HG03457 (cell line): Measurements from ENCODE around the gene RPRD1A.
"Not testable (repeated sequence)": the region's sequence is repeated elsewhere in the genome, so short reads cannot be mapped to it uniquely, and the experiment has no call there.

Experiments used
- ATAC-seq: cut with Tn5 transposase; IDR thresholded peaks from one replicate; pipeline ENCODE4 v1.9.1; 2021; ENCODE audit warnings: moderate number of reproducible peaks; ENCODE audit not compliant: unreplicated experiment

RPRD1A gene

DNA sequence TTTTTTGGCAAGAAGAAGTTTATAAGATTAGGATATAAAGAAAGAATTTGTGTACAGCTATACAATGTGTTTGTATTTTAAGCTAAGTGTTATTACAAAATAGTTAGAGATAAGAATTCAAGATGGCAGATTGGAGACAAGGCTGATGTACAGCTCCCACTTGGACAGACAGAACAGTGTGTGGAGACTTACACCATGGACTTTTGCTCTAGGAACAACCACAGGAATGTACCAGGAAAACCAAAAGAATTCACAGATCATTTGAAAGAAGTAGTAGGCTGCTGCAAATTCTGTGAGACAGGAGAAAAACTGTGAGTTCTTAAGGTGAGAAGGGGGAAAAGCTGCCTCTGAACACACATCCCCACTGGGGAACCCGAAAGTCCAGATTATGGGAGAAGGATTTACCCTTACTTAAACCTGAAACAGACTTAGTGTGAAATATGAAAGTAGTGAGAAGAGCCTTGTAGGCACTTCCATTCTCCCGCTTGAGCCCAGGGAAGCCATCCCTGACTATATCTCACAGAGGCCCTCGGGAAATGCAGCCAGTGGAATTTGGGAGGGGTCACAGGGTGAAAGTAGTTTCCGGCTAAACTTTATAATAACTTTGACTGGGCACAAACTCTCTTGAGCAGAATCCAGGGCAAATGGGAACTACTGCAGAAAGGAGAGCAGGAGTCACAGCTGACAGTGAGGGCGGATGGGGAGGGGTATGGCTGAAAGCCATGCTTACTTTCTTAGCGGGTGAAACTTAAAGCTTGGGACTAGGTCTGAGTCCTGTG is 11.6 kb upstream of the RPRD1A start:
- ATAC-seq = no peak

DNA sequence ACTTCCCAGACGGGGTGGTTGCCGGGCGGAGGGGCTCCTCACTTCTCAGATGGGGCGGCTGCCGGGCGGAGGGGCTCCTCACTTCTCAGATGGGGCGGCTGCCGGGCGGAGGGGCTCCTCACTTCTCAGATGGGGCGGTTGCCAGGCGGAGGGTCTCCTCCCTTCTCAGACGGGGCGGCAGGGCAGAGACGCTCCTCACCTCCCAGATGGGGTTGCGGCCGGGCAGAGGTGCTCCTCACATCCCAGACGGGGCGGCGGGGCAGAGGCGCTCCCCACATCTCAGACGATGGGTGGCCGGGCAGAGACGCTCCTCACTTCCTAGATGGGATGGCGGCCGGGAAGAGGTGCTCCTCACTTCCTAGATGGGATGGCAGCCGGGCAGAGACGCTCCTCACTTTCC is 10.4 kb upstream of the RPRD1A start:
- not testable (repeated sequence) for ATAC-seq

DNA sequence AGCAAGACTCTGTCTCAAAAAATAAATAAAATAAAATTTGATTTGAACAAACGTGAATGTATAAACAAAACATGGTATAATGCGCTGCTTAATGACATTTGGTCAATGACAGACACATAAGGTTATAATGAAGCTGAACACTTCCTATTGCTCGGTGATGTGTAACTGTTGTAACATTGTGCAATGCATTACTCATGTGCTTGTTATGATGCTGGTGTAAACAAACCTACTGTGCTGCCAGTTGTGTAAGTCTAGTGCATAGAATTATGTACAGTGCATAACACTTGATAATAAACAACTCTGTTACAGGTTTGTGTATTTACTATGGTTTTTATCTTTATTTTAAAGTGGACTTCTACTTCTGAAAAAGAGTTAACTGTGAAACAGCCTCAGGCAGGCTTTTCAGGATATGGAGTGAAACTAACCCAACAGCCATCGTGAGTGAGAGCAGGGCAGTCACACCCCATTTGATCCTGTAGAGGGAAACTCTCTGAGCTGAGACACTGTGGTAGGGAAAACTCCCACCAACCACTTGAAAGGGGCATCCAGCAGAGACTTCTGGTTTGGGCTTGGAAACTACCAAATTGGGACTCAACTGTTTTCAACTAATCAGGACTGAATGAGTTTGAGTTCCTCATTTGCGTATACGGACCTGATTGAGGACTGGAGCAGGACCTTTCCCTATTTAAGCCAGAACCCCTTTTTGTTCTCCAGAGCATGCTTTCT is 8.7 kb upstream of the RPRD1A start:
- ATAC-seq = no peak

DNA sequence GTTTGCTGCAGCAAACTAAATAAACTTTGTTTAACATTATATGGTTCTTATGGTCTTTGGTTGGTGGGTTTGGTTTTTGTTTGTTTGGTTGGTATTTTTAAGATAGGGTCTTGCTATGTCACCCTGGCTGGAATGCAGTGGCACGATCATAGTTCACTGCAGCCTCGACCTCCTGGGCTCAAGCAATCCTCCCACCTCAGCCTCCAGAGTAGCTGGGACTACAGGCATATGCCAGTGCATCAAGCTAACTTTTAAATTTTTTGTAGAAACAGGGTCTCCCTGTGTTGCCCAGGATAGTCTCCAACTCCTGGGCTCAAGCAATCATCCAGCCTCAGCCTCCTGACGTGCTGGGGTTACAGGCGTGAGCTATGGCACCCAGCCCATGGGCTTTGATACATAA is 7.1 kb upstream of the RPRD1A start:
- ATAC-seq = no peak

DNA sequence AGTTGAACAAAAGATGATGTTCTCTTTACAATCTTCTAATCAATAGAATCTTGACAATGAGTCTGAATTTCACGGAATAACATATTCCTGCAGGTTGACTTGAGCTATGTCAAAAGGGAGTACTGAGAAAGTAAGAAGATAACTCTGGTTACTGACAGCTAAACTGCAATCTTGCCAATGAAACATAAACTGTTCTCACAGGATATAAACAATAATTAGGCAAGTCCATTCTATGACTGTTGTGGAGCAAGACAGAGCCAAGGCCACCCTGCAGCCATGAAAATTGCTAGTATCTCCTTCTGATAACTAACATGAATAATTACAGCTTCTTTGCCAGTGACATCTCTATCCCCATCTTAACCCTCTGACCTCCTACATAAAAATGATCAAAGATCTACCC is 6.3 kb upstream of the RPRD1A start:
- ATAC-seq = no peak

DNA sequence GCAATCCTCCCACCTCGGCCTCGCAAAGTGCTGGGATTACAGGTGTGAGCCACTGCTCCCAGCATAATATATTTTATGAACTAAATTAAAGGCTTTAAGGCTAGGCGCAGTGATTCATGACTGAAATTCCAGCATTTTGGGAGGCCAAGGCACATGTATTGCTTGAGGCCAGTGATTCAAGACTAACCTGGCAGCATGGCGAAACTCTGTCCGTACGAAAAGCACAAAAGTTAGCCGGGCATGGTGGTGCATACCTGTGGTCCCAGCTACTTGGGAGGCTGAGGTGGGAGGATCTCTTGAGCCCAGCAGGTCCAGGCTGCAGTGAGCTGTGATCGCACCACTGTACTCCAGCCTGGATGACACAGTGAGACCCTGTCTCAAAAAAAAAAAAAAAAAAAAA is 5.0 kb upstream of the RPRD1A start:
- ATAC-seq = not testable (repeated sequence)

DNA sequence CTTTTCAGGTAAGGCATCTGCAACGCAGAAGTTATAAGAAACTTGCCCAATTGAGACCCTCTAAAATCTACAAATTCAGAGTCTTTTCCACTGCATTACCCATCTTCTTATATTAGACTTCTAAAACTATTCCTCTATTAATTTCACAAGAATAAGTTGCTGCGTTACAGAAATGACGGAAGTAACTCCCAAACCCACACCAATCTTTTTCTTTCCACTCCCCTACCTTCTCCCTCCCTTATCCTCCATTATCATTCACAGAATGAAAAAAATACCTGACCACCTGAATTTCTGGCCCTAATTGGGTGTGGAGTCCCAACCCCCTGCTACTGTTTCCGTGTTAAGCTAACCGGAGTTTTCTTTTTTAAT is 689 bp downstream of the RPRD1A start:
- no peak for ATAC-seq

DNA sequence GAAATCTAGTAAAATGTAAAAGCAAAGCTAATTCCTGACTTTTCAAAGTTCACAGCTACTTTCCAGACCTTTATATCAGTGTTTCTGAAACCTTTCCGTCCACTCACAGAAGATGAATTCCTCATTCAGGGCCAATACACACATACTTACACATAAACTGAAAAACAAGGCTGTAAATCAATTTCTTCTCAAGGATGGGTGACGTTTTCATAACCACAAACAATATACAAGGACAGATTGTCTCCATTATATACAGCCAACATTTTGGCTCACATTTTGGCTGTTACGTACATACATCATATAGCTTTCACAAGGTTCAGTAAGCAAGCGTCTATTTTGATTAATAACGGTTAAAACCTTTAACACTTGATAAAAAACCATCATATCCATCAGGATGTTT is 1.4 kb downstream of the RPRD1A start:
- no peak for ATAC-seq

DNA sequence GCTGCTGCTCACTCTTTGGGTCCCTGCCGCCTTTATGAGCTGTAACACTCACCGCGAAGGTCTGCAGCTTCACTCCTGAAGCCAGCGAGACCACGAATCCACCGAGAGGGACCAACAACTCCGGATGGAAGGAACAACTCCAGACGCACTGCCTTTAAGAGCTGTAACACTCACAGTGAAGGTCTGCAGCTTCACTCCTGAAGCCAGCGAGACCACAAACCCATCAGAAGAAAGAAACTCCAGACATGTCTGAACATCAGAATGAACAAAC is 2.6 kb downstream of the RPRD1A start:
- not testable (repeated sequence) for ATAC-seq

DNA sequence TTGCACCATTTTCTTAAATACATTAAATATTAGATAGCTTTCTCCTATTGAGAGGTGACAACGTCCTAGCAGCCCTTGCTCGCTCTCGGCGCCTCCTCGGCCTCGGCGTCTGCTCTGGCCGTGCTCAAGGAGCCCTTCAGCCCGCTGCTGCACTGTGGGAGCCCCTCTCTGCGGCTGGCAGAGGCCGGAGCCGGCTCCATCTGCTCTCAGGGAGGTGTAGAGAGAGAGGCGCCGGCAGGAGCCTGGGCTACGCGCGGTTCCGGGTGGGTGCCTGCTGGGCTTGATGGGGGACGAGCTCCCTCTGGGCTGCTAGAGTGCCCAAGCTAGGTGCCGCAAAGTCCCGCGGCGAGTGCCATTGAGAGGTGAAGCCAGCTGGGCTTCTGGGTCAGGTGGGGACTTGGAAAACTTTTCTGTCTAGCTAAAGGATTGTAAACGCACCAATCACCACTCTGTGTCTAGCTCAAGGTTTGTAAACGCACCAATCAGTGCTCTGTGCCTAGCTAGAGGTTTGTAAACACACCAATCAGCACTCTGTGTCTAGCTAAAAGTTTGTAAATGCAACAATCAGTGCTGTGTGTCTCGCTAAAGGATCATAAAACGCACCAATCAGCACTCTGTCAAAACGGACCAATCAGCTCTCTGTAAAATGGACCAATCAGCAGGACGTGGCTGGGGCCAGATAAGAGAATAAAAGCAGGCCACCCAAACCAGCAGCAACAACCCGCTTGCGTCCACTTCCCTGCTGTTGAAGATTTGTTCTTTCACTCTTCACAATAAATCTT is 3.1 kb downstream of the RPRD1A start:
- no peak for ATAC-seq

DNA sequence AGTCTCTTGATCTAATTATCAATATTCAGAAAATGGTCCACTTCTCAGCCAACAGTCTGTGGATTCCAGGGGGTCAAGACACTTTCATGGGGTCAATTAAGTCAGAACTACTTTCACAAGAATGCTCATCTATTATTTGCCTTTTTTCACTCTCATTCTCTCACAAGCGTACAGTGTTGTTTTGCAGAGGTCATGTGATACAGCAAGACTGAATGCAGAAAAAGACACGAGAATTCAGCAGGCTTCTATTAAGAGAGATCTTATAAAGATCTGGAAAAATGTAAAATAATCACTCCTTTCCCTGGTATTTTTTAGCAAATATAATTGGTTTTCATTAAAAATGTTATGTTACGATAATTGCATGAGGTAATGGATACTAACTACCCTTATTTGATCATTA is 8.7 kb downstream of the RPRD1A start:
- ATAC-seq = no peak

DNA sequence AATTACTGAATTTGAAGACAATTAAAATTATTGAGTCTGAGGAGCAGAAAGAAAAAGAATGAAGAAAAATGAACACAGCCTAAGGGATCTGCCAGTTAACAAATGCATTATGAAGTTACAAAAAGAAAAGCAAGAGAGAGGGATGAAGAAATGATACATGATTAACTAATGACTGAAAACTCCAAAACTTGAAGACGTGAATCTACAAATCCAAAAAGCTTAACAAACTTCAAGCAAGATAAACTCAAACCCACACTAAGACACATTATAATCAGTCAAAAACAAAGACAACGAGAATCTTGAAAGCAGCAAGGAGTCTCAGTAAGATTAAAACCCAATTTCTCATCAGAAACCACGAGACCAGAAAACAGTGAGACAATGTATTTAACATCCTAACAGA is 15.6 kb downstream of the RPRD1A start:
- ATAC-seq = no peak

DNA sequence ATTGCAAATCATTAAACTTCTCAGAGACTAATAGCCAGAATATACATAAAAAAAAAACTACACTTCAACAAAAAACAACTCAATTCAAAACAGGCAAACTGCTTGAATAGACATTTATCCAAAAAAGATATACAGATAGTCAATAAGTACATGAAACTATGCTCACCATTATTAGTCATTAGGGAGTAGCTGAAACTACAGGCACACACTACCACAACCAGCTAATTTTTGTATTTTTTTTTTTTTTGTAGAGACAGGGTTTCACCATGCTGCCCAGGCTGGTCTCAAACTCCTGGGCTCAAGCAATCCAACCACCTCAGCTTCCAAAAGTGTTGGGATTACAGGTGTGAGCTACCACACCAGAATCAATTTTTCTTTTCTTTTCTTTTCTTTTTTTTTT is 16.9 kb downstream of the RPRD1A start:
- no peak for ATAC-seq

DNA sequence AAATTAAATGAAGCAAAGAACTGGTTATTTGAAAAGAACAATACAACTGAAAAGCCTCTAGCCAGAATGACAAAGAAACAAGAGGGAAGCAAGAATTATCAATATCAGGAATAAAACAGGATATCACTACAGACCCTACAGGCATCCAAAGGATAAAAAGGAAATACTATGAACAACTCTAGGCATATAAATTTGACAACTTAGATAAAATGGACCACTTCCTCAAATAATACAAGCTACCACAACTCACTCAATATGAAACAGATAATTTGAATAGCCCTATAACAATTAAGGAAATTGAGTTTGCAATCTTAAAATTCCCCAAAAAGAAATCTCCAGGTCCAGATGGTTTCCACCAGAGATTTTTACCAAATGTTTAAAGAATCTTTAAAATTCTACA is 19.8 kb downstream of the RPRD1A start:
- ATAC-seq = no peak

DNA sequence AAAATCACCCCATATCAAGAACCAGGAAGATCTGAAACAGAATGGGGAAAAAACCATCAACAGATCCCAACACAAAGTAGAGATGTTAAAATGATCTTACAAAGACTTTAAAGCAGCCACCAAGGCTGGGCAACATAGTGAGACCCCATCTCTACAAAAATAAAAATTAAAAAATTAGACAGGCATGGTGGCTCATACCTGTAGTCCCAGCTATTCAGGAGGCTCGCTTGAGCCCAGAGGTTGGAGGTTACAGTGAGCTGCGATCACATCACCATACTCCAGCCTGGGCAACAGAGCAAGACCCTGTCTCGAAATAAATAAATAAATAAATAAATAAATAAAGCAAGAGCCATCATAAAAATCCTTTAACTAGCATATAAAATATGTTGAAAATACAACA is 20.5 kb downstream of the RPRD1A start:
- ATAC-seq = no peak

DNA sequence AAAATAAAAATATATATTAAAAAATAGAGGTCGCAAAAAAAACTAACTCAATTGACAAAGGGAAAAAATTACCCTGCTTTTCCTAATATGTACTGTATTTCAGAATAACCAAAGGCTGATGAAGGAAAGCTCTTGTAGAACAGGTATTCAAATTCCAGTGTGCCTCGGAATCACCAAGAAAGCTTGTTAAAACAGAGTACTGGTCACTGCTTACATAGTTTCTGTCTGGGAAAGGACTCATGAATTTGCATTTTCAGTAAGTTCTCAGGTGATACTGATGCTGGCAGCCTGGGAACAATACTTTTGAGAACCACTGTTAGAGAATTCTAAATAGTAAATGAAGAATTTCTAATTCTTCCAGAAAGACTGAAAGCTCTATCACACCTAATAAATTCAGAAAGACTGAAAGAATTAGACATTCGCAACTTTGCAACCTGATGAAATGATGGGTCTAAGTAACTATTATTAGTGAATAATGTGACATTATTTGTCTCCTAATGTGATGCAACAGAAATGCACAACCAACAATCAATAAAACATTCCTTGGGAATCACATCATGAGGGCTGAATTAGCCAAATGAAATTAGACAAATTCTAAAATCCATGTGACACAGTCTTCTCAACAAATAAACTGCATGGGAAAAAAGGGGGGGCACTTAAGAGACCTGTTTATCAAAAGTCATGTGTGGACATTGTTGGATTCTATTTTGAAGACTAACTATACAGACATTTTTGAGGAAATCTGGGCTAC is 21.9 kb downstream of the RPRD1A start:
- no peak for ATAC-seq

DNA sequence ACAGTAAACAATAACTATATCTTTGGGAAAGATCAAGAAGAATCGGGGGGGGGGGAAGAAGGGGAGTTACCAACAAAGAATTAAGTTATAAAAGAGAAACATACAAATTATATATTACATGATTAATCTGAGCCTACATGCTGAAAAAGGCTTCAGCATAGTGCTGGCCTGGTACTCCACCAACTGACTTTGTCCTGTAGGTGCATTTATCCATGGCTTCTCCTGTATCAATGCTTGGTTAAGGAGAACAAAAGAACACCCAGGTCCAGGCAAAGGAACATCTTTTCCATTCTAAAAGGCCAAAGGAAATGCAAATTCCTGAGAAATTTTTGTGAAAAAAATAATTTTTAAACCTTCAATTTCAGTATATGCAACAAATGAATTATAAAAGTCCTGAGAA is 24.2 kb downstream of the RPRD1A start:
- ATAC-seq = no peak

DNA sequence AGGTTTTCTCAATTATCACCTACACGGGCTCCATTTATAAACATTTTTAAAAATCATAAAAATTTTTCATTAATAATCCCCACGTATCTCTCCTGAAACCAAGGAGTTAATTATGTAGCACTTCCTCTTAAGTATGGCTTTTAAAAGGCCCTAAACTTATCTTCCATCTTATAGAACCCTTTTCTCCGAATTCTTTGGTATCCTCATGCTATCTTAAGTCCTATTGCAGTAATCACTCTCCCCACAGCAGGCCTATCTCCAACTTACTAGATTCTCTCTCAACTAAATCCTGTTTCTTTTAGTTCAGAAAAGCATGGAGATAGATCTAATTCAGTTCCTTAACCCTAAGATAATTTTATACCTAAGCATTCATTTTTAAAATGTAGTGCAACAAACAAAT is 26.2 kb downstream of the RPRD1A start:
- no peak for ATAC-seq

DNA sequence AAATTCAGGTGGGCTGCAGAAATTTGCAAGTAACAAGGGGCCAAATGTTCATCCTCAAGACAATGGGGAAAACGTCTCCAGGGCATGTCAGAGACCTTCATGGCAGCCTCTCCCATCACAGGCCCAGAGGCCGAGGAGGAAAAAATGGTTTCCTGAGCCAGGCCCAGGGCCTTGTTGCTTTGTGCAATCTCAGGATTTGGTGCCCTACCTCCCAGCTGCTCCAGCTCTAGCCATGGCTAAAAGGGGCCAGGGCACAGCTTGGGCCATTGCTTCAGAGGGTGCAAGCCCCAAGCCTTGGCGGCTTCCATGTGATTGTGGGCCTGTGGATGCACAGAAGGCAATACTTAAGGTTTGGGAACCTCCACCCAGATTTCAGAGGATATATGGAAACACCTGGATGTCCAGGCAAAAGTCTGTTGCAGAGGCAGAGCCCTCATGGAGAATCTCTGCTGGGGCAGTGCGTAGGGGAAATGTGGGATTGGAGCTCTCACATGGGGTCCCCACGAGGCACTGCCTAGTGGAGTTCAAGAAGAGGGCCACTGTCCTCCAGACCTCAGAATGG is 29.2 kb downstream of the RPRD1A start:
- no peak for ATAC-seq

DNA sequence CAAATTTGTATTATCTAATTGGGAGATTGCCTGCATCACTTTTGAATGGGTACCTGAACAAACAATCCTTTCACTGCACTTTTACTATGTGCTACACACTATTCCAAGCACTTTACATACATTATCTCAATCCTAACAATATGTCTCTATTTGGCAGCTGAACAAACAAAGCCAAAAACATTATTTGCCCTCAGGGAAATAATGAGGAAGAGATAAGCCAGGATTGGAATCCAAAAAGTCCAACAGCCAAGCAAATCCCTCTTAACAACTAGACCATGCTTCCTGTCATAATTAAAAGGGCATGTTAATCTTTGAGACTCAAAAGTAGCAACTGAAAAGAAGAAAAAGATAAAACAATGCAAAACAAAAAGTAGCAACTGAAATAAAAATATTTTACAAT is 32.1 kb downstream of the RPRD1A start:
- ATAC-seq = no peak

DNA sequence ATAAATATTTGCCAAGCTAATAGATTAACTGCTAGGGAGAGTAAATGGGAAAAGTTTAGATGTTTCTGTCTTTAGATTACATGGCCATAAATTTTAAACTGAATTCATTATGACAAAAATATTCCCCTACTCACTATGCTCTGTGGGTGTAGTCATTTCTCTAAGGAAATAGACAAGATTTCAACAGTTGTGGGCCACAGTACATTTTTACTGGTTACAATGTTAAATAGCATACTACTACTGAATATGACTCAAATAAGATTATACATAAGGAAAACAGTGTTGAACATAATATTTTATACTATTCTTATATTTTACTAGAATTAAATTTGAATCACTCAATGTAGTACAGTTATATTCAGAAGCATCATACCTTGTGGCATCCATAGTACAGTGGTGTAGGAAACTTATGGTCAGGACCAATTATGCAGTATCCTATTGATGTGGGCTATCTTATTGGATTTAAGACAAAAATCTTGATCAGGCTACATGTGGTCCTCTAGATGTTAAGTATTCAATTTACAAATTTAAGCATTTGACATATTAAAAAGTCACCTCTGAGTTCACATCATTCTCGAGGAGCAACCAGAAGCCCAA is 33.0 kb downstream of the RPRD1A start:
- no peak for ATAC-seq
